HL-60 (cell line): Measurements from ENCODE around the gene ARFGAP1.

ENCODE experiments used
- DNase-seq, 2 experiments: peaks; one replicate each; pipeline ENCODE4 v3.0.0-alpha.2; 2010 to 2020; ENCODE audit warnings: low read depth in 1 of 2, low spot score in 1 of 2
- H3K27ac ChIP-seq: fragments of 250-450 bp; sonication (Bioruptor Pico); replicated peaks from 2 replicates; pipeline ENCODE4 v1.5.1; 2020; ENCODE audit warnings: mild to moderate bottlenecking, moderate library complexity
- H3K27me3 ChIP-seq: fragments of 250-450 bp; sonication (Bioruptor Pico); 2 replicates; pipeline ENCODE4 v1.5.1; 2021; ENCODE audit warnings: mild to moderate bottlenecking, moderate library complexity; ENCODE audit not compliant: insufficient read depth, poor library complexity, severe bottlenecking
- H3K4me3 ChIP-seq: replicated peaks from 2 replicates; pipeline ENCODE4 v1.5.1; 2011; ENCODE audit warnings: mild to moderate bottlenecking, control low read depth, low read length; ENCODE audit not compliant: insufficient read depth
- CTCF ChIP-seq: IDR thresholded peaks from one replicate; pipeline ENCODE4 v1.5.1; 2011; ENCODE audit warnings: low read length, control low read depth, inconsistent platforms; ENCODE audit not compliant: insufficient read depth
- GABPA ChIP-seq: IDR thresholded peaks from 2 replicates; pipeline ENCODE4 v1.6.1; 2012; ENCODE audit warnings: low read depth
- POLR2AphosphoS5 ChIP-seq: IDR thresholded peaks from 2 replicates; pipeline ENCODE4 v1.6.1; 2012; ENCODE audit warnings: low read depth
- SPI1 ChIP-seq: IDR thresholded peaks from 2 replicates; pipeline ENCODE4 v1.6.1; 2012; ENCODE audit warnings: low read depth, mild to moderate bottlenecking, borderline replicate concordance
- TF ChIP-seq, protein P1 (sequence below): IDR thresholded peaks from 2 replicates; pipeline ENCODE4 v1.6.1; 2012; ENCODE audit warnings: low read depth; ENCODE audit not compliant: insufficient replicate concordance

Gene ARFGAP1

GRCh38 chr20:63269724-63270123 lies 2.9 kb upstream of the ARFGAP1 start:
- TF ChIP-seq, protein P1, sequence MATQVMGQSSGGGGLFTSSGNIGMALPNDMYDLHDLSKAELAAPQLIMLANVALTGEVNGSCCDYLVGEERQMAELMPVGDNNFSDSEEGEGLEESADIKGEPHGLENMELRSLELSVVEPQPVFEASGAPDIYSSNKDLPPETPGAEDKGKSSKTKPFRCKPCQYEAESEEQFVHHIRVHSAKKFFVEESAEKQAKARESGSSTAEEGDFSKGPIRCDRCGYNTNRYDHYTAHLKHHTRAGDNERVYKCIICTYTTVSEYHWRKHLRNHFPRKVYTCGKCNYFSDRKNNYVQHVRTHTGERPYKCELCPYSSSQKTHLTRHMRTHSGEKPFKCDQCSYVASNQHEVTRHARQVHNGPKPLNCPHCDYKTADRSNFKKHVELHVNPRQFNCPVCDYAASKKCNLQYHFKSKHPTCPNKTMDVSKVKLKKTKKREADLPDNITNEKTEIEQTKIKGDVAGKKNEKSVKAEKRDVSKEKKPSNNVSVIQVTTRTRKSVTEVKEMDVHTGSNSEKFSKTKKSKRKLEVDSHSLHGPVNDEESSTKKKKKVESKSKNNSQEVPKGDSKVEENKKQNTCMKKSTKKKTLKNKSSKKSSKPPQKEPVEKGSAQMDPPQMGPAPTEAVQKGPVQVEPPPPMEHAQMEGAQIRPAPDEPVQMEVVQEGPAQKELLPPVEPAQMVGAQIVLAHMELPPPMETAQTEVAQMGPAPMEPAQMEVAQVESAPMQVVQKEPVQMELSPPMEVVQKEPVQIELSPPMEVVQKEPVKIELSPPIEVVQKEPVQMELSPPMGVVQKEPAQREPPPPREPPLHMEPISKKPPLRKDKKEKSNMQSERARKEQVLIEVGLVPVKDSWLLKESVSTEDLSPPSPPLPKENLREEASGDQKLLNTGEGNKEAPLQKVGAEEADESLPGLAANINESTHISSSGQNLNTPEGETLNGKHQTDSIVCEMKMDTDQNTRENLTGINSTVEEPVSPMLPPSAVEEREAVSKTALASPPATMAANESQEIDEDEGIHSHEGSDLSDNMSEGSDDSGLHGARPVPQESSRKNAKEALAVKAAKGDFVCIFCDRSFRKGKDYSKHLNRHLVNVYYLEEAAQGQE: no peak
- TF ChIP-seq SPI1 (no peak), POLR2AphosphoS5 (no peak), GABPA (no peak), CTCF (no peak)
- DNase-seq: no peak
- Histone ChIP-seq H3K27me3 (peaks cover 5% of the 10 kb centered on the region), H3K4me3 (no peak overlapping the region), H3K27ac (no peak overlapping the region)

GRCh38 chr20:63270606-63271325 lies 1.8 kb upstream of the ARFGAP1 start:
- Histone ChIP-seq H3K27me3 (peaks cover 3% of the 10 kb centered on the region), H3K27ac (no peak overlapping the region), H3K4me3 (no peak overlapping the region)
- TF ChIP-seq, protein P1: no peak
- TF ChIP-seq CTCF (no peak), GABPA (no peak), SPI1 (no peak), POLR2AphosphoS5 (no peak)
- DNase-seq: no peak

DNA sequence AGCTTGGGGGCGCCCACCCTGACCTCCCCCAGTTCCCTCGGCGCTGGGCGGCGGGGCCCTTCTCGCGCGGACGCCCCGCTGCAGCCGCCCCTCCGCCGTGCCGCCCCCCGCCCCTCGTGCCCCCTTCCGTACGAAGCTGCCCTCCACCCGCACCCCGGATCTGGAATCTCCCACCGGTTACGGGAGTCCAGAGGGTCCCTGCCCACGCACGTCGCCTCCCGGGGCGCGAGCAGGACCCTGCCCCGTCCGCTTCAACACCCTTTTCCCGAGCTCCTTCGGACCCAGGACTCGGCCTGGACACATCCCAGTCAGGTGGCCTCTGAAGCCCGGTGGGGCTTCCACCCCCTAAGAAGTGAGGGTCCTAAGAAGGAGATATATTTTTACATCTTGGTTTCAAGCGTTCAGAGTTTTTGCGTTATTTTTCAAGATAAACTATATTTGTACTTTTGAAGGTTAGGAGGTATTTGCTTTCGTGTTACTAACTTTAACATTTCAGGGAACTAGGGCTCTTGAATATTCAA lies 506 bp downstream of the ARFGAP1 start:
- TF ChIP-seq SPI1 (no peak), CTCF (no peak), GABPA (no peak), POLR2AphosphoS5 (no peak)
- TF ChIP-seq, protein P1: no peak
- H3K27me3 ChIP-seq: no peaks in the 10 kb centered on the region

More for the DNA sequence above, 506 bp downstream of the ARFGAP1 start:
- Histone ChIP-seq H3K27ac (peak overlapping the region; percentile 60), H3K4me3 (peak overlapping the region; percentile 92)
- DNase-seq: no peak
